ENCODE measurements around the gene HAL.

The HAL gene

DNA sequence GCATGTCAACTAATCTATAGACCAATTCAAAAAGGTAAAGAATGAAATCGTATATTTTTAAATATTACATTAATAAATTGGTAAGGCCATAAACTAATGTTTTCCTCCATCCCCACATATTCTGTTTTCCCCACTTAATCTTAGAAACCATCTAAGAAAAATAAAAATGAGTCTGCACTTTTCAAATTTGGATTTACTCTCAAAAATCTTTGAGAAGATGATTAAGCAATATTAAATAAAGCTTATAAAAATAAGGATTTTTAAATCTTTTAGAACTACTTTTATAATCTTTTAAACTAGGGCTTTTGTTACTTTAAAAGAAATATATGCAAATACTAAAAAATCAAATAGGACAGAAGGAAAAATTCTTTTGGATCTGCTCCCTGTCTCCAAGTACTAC is 10.6 kb upstream of the HAL start:
- DNase-seq: no peak

GRCh38 chr12:96000858-96001257 is 4.7 kb upstream of the HAL start:
- DNase-seq: no peak

GRCh38 chr12:95999484-95999883 is 3.3 kb upstream of the HAL start:
- DNase-seq: no peak

- no peak for DNase-seq
These were observed 2.6 kb upstream of the HAL start for GRCh38 chr12:95998611-95999286.

DNA sequence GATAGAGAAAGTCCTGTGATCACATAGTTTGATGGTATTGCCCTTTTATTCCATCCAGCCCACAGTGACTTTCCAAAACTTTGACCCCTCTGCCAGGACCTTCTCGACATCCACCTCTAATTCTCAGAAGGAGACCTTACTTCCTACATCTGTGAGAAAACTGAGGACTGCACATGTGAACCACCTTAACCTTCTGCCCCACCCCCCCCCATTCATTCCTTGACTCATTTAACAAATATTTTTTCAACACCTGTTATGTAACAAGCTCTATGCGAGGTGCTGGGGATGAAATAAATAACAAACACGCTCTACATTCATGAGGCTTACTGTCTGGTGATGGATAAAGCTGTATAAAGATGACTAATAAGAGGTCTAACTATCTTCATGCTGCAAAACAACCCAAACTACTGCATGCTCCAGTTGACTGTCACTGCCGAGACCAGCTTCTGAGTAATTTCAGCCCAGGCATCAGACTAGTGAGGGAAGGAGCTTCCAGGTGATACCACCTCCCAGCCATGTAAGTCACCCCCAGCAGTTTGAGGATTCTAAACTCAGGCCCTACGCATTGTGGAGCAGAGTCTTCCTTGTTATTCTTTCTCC is 1.9 kb upstream of the HAL start:
- DNase-seq: no peak

- DNase-seq: no peak
These were observed 1.1 kb upstream of the HAL start for GRCh38 chr12:95997276-95997675.

GRCh38 chr12:95995238-95996031 is 709 bp downstream of the HAL start:
- DNase-seq: no peak

- DNase-seq: no peak
These were observed 1.7 kb downstream of the HAL start for GRCh38 chr12:95994476-95994875.

GRCh38 chr12:95993907-95994306 is 2.2 kb downstream of the HAL start:
- DNase-seq: no peak

- DNase-seq: no peak
These were observed 6.0 kb downstream of the HAL start for GRCh38 chr12:95990136-95990535.

DNA sequence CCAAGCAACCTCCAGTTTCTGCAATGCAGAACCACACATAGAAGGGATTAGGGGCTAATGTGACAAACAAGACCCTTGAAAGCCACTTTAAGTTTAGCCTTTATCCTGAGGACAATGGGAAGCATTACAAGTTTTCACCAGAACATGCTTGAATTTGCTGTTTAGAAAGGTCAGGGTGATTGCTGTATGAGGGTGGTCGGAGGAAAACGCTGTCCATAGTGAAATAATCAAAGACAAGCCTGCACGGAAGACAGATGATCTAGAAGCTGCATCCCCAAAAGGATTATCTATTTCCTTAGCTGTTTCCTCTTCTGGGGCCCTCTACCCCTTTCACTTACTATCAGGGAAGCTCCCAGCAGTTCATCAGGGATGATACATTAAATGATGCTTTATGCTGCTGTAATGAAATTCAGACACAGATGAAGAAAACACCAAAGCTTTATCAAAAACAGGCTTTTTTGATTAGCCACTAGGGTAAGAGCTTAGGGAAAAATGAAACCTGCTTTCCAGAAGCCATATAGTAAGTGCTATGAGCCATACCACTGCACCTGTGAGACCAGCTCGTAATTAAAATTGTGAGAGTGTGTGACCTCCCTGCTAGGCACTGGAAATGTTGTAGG is 6.5 kb downstream of the HAL start:
- DNase-seq: no peak

GRCh38 chr12:95988506-95989275 is 7.5 kb downstream of the HAL start:
- DNase-seq: no peak

DNA sequence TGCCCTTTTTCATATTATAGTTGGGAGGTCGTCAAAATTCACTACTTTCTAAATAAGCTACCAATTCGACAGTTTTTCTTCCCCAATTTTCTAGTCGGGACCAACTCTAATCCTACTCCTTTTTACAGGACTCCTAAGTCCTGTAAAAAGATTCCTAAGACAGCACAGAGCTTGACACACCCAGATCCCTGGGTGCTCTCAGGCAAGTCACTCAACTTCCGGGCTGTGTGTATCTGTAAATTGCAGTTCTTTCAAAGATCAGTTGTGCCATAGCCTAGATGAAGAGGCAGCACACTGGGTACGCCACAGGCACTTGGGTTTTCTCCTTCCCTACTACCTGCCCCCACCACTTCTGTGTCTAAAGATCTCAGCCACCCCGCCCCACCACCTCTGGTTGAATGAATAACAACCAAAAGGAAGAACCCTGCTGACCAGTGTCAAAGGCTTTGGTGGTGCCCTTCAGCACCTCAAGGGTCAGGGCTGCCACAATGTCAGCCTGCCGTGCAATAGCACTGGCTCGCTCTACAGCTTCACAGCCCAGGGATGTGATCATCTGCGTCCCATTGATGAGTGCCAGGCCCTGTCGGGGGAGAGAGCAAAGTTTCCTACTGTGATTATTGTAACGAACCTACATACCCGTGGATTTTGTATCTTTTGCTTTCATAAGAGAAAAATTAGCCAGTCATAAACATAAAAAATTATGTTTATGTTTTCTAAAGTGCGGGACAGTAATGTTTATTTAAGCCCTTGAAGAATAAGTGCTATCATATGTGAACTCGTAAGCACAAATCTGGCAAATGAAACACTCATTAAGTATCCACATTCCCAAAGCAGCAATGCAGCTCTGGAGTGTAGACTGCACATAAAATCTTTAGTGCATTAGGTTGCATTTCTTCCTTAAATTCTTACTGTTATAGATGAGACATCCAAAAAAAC is 9.2 kb downstream of the HAL start:
- no peak for DNase-seq

GRCh38 chr12:95984682-95985081 is 11.5 kb downstream of the HAL start:
- DNase-seq: no peak

GRCh38 chr12:95982602-95983001 is 13.5 kb downstream of the HAL start:
- DNase-seq: no peak

DNA sequence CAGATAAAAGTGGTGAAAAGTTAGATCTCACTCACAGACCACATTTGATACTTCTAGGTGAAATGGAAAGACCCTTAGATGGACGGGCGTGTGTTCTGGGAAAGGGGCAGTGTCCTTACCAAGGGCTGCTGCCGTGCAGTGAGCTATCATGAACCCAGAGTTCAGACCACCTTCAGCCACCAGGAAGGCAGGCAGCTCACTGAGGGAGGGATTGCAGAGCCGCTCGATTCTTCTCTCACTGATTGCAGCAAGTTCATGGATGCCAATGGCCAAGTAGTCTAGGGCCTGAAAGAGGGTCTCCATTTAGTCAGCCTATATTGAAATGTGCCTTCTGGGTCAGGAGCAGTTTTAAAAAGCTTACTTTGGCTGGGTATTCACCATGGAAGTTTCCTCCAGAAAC is 15.7 kb downstream of the HAL start:
- DNase-seq: no peak

- no peak for DNase-seq
These were observed 17.4 kb downstream of the HAL start for GRCh38 chr12:95978774-95979173.

DNA sequence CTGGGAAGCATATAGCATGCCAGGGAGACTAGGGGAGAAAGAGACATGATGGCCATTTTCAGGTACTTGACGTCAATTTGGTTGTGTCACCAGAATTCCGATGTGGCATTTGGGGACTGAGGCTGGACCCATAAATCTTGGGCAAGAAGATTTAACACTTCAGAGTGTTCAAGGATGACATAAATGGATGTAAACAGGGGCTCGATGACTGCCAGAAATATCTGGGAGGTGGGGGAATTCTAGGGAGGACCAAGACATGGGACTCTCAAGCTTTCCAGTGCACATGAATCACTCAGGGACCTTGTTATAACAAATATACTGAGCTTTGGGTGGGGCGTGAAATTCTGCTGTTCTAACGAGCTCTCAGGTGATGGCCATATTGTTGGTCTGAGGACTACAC is 17.8 kb downstream of the HAL start:
- no peak for DNase-seq

DNA sequence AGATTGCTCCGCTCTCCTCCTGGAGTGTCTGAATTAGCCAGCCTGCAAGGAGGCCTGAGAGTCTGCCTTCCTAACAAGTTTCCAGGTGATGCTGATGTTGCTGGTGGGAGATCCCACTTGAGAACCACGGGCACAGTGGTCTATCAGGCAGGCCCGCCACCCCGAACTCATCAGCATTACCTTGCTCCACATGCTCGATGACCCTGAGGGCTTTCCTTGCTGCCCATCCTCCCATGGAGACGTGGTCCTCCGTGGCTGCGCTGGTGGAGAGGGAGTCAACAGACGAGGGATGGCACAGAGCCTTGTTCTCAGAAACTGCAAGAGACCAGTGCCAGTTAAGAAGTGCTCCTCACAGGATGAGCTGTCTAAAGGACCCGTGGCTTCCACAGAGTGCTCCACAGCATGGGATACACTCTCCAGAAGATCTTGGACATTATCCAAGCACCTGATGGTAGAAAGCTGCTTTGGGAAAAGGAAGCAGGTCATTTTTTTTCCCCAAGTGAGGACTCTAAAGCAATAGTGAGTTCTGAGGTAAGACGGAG is 18.3 kb downstream of the HAL start:
- DNase-seq: no peak

DNA sequence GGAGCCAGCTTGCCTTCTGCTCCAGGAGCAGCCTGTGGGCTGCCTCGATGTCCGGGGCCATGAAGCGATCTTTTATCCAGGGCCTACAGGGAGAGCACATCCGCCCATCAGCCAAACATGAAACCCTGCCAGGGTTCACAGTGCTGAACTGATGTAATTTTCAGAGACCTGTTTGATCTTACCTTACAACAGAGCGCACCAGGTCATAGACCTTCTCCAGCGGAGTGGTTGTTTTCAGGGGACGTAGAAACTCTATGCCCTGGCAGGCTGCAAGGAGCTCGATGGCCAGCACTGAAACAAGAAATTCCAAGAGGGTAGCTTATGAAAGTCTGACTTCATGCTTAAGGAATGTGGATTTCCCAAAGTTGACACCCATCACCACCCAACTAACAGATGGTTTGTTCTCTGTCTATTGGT is 19.7 kb downstream of the HAL start:
- no peak for DNase-seq

DNA sequence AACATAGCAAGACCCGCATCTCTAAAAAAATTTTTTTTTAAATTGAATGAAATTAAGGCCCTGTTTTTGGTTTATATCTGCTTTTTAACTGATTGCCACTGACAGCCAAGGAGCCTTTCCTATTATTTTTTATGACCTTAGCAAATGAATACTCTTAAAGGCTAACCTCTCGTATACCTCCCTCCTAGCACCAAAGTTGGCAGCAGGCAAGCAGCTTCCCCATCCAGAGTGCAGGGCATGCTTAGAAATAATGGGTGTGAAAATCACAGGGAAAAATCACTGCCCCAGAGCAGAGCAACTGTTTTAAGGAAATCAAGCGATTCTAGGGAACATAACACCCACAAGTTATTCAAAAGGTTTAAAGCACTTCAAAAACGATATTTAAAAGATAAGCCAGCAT is 20.7 kb downstream of the HAL start:
- no peak for DNase-seq

- DNase-seq: no peak
These were observed 21.8 kb downstream of the HAL start for GRCh38 chr12:95974358-95974757.
